Activated CD4-positive, alpha-beta T cell treated with anti-CD3 and anti-CD28 coated beads, Interleukin-2, Interleukin-4, amounts not matched to agents 100 ng/mL and 50 ng/mL, durations not matched to agents 16 hours and 8 hours (primary cell): ENCODE data around the gene RXFP2.
A peak's percentile ranks its signal among the peaks of the same experiment; 100 is the strongest.

Experiments used
- DNase-seq: peaks from one replicate; pipeline ENCODE4 v3.0.0-alpha.2; 2020; ENCODE audit warnings: low spot score

RXFP2 gene

DNA sequence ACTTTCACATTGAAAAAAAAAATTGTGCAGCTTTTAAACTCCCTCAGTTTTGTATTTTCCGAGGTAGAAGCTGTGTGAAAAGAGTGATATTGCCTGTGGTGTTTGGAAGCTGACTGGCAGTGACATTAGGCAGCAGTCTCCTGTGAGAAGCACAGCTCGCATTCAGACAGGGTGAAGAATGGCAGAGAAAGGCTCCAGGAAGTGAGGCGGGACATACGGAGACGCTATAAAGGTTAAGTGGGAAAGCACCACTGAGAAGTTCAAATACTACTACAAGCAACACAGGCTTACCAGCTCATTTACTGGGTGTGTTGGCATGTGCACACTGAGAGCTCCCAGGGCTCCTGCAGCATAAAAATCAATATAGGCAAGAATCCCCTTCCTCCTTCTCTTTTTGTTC is 88.4 kb downstream of the RXFP2 start:
- DNase-seq, result no peak

DNA sequence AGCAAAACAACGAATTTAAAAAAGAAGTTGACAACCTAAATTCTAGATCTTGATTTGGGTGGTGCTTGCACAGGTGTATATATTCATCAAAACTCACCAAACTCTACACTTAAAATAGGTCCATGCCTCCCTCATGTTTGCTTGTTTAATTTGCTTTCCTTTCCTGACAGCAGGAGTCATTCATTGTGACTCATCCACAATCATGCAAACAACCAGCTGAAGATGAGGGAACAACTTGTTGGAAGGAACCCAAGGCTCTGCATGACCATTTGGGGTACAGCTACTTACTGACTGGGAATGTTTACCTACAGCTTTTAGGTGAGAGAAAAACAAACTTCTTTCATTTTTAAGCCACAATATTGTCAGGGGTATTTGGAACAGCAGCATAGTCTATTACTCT is 96.6 kb downstream of the RXFP2 start:
- DNase-seq, result no peak

DNA sequence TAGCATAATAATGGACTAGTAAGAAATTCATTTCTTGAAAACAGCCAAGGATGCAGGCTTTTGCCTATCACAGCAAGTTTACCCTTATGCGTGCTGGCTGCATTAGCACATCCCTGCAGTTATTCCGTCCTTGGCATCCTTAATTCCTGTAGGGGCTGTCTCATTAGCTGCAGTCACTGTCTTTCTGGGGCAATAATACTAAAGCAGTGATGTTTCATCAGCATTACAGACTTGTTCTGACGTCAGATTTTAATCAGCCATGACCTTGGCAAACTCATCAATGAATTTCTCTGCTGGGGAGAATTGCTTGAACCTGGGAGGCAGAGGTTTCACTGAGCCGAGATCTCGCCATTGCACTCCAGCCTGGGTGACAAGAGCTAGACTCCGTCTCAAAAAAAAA is 103.7 kb downstream of the RXFP2 start:
- DNase-seq, result no peak

GRCh38 chr13:31846182-31846938 is 107.0 kb downstream of the RXFP2 start:
- peak; percentile 73 for DNase-seq

DNA sequence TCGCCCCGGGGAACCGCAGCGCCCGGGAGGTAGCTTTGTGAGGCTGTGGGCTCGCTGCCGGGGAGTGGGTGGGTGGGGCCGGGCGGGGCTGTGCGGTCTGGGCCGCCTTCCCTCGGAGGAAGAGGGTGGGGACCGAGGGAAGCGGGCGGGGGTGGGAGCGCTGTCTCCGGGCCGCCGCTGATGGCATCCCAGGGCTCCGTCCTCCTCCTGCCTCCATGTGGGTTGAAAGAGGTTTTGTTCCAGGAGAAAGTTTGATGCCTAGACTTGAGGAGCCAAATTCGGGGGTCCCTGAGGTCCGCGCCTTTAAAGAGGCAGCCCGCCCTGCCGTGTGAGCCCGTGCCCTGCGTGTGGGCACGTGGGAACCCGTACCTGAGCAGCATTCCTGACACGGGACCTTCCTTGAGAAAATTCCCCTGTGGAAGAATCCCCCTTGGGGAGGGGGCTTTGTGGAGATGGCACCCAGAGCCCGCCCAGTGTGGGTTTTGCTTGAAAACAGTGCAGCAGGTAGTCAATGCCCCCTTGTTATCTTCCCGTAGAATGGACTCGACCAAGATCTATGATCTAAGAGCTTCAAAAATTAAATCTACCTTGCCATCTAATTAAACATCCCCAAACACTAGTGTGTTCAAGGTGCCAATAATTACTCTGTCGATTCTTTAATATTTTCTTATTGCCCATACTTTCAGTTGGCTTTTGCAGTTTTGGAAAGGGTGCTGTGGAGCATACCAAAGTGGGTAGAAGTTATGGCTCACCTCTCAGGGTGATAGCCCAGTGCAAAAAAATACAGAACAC is 107.8 kb downstream of the RXFP2 start:
- DNase-seq, result no peak

DNA sequence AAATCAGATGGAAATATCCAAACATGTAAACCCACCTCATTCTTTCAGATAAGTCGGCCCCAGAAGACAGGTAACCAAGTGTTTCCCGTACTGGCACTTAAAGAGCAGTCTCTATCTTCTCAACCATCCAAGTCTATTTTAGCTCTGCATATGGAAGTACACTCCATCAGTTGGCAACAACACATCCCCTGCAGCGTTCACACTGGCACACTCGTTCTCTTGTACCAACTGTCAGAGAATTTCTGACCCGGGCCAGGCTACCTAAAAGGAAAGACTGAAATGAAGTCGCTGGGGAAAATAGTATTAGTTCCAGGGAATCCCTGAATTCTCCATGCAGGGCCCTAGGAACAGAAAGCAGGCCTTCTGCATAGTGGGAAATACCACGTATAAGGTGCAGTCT is 109.3 kb downstream of the RXFP2 start:
- DNase-seq, result no peak

DNA sequence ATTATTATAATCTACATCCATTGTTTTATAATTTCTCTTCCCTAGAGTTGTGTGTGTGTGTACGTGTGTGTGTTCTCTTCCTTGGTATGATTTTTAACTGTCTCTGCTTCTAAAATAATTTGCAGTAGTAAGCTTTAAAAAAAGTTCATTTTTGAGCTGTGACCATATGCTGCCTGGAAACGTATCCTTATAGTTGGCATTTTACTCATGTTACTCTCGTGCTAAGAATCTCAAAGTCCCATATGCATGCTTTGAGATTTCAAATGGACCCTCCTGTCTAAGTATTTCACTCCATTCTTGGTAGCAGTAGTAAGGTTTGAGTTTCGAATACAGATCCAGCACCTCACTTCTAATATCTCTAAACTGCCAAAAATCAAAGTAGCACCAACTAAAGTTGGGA is 109.9 kb downstream of the RXFP2 start:
- DNase-seq, result no peak

DNA sequence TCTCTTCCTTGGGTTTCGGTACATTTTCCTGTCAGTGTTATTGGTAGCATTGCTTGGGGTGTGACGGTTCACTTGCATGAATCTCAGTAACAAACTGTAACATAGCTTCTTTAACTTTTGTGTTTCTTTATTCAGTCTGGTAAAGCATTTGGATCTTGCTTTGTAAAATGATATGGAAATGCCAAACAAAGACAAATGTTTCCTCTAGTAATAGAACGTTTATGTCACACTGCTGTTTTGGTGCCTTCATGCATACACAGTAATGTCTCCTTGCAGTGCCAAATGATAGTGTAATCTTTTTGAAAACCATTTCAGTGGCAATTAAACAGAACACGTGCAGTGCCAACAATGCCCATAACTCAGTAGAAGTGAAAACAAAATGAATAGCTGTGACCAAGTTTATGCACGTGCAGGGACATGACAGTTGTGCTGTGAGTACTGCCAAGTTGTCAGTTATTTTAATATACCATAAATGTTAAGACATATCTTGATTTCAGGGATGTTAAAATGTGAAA is 110.8 kb downstream of the RXFP2 start:
- DNase-seq, result no peak

DNA sequence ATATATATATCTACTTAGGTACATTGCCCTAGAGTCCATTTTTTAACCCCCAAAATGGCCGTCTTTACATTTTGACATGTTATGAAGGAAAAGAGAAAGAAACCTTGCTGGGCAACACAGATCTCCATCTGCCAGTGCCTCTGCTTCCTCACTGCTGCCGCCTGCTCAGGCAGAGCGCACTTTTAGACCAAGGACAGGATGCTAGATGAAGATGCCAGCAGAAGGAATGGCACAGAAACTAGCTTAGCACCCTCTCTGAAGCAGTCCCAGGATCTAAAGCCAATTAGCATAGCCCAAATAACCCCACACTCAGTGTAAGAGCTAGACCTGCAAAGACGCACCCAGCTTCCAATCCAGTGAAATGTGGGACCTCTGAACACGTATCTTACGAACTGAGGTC is 111.9 kb downstream of the RXFP2 start:
- no peak for DNase-seq
